SW 1271 (cell line): ENCODE measurements around the gene CCDC66.

Source experiments
- DNase-seq, 2 experiments: peaks; one replicate each; lab custom pipeline; 2025; lab: John Stamatoyannopoulos, UW

The CCDC66 gene

GRCh38 chr3:56622381-56622780, 65.4 kb downstream of the CCDC66 start:
- DNase-seq: no peak

GRCh38 chr3:56624725-56625124, 67.8 kb downstream of the CCDC66 start:
- no peak for DNase-seq

- no peak for DNase-seq
These were observed 72.1 kb downstream of the CCDC66 start for GRCh38 chr3:56629047-56629446.

- no peak for DNase-seq
These were observed 72.5 kb downstream of the CCDC66 start for GRCh38 chr3:56629451-56629850.

GRCh38 chr3:56630966-56631365, 74.0 kb downstream of the CCDC66 start:
- no peak for DNase-seq

GRCh38 chr3:56633181-56633580, 76.2 kb downstream of the CCDC66 start:
- no peak for DNase-seq

GRCh38 chr3:56633602-56634535, 76.9 kb downstream of the CCDC66 start:
- DNase-seq: no peak

- DNase-seq: no peak
These were observed 88.4 kb downstream of the CCDC66 start for GRCh38 chr3:56645407-56645806.

GRCh38 chr3:56654460-56654859, 97.5 kb downstream of the CCDC66 start:
- no peak for DNase-seq

- DNase-seq: no peak
These were observed 98.7 kb downstream of the CCDC66 start for GRCh38 chr3:56655709-56656108.

GRCh38 chr3:56664823-56665222, 107.8 kb downstream of the CCDC66 start:
- no peak for DNase-seq

GRCh38 chr3:56667973-56668579, 111.1 kb downstream of the CCDC66 start:
- DNase-seq: no peak
